Breast epithelium (tissue), 3 donors: ENCODE measurements around the gene MLX.

ENCODE experiments used
- CTCF ChIP-seq, 3 donors: fragments of 450-650 bp; IDR thresholded peaks; one replicate each; pipeline ENCODE4 v1.5.1; 2016 to 2017; ENCODE audit warnings: antibody characterized with exemption in 3 of 3, mild to moderate bottlenecking in 3 of 3, moderate library complexity in 3 of 3
- POLR2AphosphoS5 ChIP-seq, 3 donors: sonication (generic); formaldehyde crosslinking; IDR thresholded peaks; one replicate each; pipeline ENCODE4 v1.6.1; 2017; ENCODE audit warnings: antibody characterized with exemption in 3 of 3

GRCh38 chr17:42571435-42572225 lies 4.7 kb downstream of the MLX start:
- no peak for TF ChIP-seq CTCF (IDR thresholded peaks at IDR 0.05)
- TF ChIP-seq POLR2AphosphoS5 (IDR thresholded peaks at IDR 0.05): no peak
